CD4-positive, alpha-beta T cell (primary cell): Measurements from ENCODE around the gene ZNF724. TPM values are rescaled to one million over a fixed set of nuclear protein-coding genes. Genes with fewer than 3 reads are reported as not detected.
"Not testable (repeated sequence)": the region's sequence is repeated elsewhere in the genome, so short reads cannot be mapped to it uniquely, and the experiment has no call there.

ENCODE experiments used
- ATAC-seq: fragments of 200-7000 bp; cut with Tn5 transposase; one replicate; pipeline ENCODE4 v1.10.0; 2022; ENCODE audit warnings: mild to moderate bottlenecking; ENCODE audit not compliant: poor library complexity
- CTCF ChIA-PET: fragments of 350-600 bp; sonication (Branson Sonifier 250); formaldehyde crosslinking; loops from one replicate; lab custom pipeline; 2021; ENCODE audit warnings: antibody characterized with exemption, inconsistent platforms; lab: Charles Lee
- POLR2A ChIA-PET: fragments of 350-600 bp; sonication (Branson Sonifier 250); formaldehyde crosslinking; loops from one replicate; lab custom pipeline; 2021; ENCODE audit warnings: antibody characterized with exemption, inconsistent platforms; lab: Charles Lee
- DNase-seq, 14 experiments: peaks; one replicate each; pipeline ENCODE4 v3.0.0-alpha.2; 2013 to 2020; ENCODE audit warnings: mixed read lengths in 2 of 14
- H3K27ac ChIP-seq, 2 donors: one replicate each; pipeline versions ENCODE4 v1.5.1 to v1.7.0; 2013; ENCODE audit warnings: low read length in 2 of 2, low read depth in 1 of 2, mild to moderate bottlenecking in 1 of 2
- H3K27me3 ChIP-seq, 2 experiments: 1 replicate in 1 of 2; 2 replicates in 1 of 2; pipeline versions ENCODE4 v1.6.1 to v1.7.0; 2013; ENCODE audit warnings: low read length in 2 of 2, control low read depth in 1 of 2, mild to moderate bottlenecking in 1 of 2, moderate library complexity in 1 of 2; ENCODE audit not compliant: insufficient read depth in 2 of 2, control insufficient read depth in 1 of 2
- H3K36me3 ChIP-seq: one replicate; pipeline ENCODE4 v1.6.1; 2013; ENCODE audit warnings: low read length, control low read depth; ENCODE audit not compliant: insufficient read depth
- H3K4me1 ChIP-seq: one replicate; pipeline ENCODE4 v1.6.1; 2013; ENCODE audit warnings: low read length, control low read depth; ENCODE audit not compliant: insufficient read depth
- H3K4me3 ChIP-seq: one replicate; pipeline ENCODE4 v1.5.1; 2013; ENCODE audit warnings: mild to moderate bottlenecking, low read length, moderate library complexity
- H3K9me3 ChIP-seq, 2 experiments: 1 replicate in 1 of 2; 2 replicates in 1 of 2; pipeline versions ENCODE4 v1.6.1 to v1.7.0; 2013; ENCODE audit warnings: low read length in 2 of 2, mild to moderate bottlenecking in 2 of 2, control low read depth in 1 of 2, moderate library complexity in 1 of 2; ENCODE audit not compliant: control insufficient read depth in 1 of 2, insufficient read depth in 1 of 2
- H3K27ac Mint-ChIP-seq: one replicate; pipeline ENCODE4 v1.8.0; 2020; ENCODE audit warnings: mixed read lengths
- H3K27me3 Mint-ChIP-seq: one replicate; pipeline ENCODE4 v1.8.0; 2021; ENCODE audit warnings: mixed read lengths
- H3K36me3 Mint-ChIP-seq: one replicate; pipeline ENCODE4 v1.8.0; 2021; ENCODE audit warnings: low read depth, mixed read lengths
- H3K4me1 Mint-ChIP-seq: one replicate; pipeline ENCODE4 v1.8.0; 2021; ENCODE audit warnings: low read depth, mixed read lengths
- H3K4me3 Mint-ChIP-seq: one replicate; pipeline ENCODE4 v1.8.0; 2020; ENCODE audit warnings: mild to moderate bottlenecking, mixed read lengths
- H3K9me3 Mint-ChIP-seq: one replicate; pipeline ENCODE4 v1.8.0; 2020; ENCODE audit warnings: mixed read lengths
- intact Hi-C, 2 experiments: fragments of 100-400 bp; cut with DNase I in 1 of 2; cut with micrococcal nuclease in 1 of 2; formaldehyde crosslinking; loops; one replicate each; pipeline versions ENCODE4 v1.15.1 to v1.9.0; 2023 to 2025; cut with DNase I, micrococcal nuclease
- total RNA-seq, 174 experiments: library from RNA in 2 of 174; stranded (reverse) in 2 of 174; gene quantifications; one replicate each; pipeline ENCODE4 v1.2.3 and lab custom pipeline; 2021 to 2026
- TF ChIP-seq, protein P1 (sequence below): fragments of 200-600 bp; IDR thresholded peaks from one replicate; pipeline ENCODE4 v1.8.0; 2022; ENCODE audit warnings: antibody characterized with exemption, mild to moderate bottlenecking

Gene ZNF724
- total RNA-seq, 2 experiments from 2014 or later: 4.2 to 5.5 TPM

DNA sequence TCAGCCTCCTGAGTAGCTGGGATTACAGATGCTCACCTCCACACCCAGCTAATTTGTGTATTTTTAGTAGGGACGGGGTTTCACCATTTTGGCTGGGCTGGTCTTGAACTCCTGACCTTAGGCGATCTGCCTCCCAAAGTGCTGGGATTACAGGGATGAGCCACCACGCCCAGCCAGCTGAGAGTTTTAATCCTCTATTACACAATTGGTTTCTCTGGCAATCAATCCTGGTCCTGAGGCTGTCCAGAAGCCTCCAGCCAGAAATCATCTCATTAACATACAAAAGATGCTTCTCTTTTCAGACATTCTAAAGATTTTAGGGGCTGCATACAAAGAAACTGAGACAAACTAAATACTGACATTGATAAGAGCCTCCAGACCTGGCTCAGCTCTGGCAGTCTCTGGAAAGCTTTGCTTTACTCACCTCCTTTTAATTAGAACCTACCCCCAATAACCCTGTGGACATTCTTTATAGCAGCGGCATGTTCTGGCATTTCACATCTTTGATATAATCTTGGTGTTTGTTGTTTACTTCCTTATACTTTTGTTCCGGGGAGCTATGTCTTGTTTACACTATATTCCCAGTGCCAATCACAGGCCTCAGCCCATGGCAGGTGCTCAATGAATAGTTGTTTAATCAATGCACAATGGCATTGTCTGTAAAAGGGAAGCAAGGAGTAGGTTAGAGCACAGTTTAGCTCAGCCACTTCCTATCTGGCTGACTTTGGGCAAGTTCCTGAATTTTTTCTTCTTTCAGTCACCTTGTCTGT lies 4.1 kb upstream of the ZNF724 start:
- H3K36me3 Mint-ChIP-seq: peaks cover 32% of the 10 kb centered on the region
- H3K36me3 ChIP-seq: peaks cover 11% of the 10 kb centered on the region
- H3K9me3 Mint-ChIP-seq: no peaks in the 10 kb centered on the region
- TF ChIP-seq, protein P1, sequence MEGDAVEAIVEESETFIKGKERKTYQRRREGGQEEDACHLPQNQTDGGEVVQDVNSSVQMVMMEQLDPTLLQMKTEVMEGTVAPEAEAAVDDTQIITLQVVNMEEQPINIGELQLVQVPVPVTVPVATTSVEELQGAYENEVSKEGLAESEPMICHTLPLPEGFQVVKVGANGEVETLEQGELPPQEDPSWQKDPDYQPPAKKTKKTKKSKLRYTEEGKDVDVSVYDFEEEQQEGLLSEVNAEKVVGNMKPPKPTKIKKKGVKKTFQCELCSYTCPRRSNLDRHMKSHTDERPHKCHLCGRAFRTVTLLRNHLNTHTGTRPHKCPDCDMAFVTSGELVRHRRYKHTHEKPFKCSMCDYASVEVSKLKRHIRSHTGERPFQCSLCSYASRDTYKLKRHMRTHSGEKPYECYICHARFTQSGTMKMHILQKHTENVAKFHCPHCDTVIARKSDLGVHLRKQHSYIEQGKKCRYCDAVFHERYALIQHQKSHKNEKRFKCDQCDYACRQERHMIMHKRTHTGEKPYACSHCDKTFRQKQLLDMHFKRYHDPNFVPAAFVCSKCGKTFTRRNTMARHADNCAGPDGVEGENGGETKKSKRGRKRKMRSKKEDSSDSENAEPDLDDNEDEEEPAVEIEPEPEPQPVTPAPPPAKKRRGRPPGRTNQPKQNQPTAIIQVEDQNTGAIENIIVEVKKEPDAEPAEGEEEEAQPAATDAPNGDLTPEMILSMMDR: no peak
- ChIA-PET CTCF (no interaction called here), POLR2A (interaction anchor here (1.0 to 2.3 kb wide), 2 partner anchors 19 to 141 kb away, joined by 4 to 17 read pairs; partner anchors contain the start of gene ZNF91)
- no peaks in the 10 kb centered on the region for H3K27me3 ChIP-seq
- H3K4me1 ChIP-seq: peaks cover 8% of the 10 kb centered on the region
- peaks cover 0 to 6% of the 10 kb centered on the region in 2 experiments for H3K9me3 ChIP-seq
- H3K27ac ChIP-seq: no peak overlapping the region
- H3K27me3 Mint-ChIP-seq: no peaks in the 10 kb centered on the region
- H3K27ac Mint-ChIP-seq: peak overlapping the region; percentile 46
- H3K4me3 Mint-ChIP-seq: no peak overlapping the region
- intact Hi-C loops: loop anchor here (5.0 to 10.0 kb wide), 2 partner anchors 140 to 508 kb away; partner anchors contain the start of gene ZNF91 (in 1 of the 2)
- H3K4me3 ChIP-seq: no peak overlapping the region
- peaks cover 7% of the 10 kb centered on the region for H3K4me1 Mint-ChIP-seq
- ATAC-seq: no peak
- DNase-seq: no peak

DNA sequence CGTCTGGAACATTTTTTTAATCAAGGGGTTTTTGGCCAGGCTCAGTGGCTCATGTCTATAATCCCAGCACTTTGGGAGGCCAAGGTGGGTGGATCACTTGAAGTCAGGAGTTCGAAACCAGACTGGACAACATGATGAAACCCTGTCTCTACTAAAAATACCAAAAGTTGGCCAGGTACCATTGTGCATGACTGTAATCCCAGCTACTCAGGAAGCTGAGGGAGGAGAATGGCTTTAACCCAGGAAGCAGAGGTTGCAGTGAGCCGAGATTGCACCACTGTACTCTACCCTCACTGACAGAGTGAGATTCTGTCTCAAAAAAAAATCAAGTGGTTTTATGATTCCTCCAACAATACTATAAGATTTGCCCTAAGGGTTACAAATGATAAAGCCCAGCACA lies 3.1 kb upstream of the ZNF724 start:
- H3K4me1 Mint-ChIP-seq, H3K36me3 ChIP-seq, H3K4me3 Mint-ChIP-seq, H3K27me3 Mint-ChIP-seq, H3K9me3 Mint-ChIP-seq, H3K27me3 ChIP-seq, ATAC-seq, H3K4me3 ChIP-seq, H3K9me3 ChIP-seq, H3K27ac Mint-ChIP-seq, DNase-seq, CTCF ChIA-PET, H3K27ac ChIP-seq: not testable (repeated sequence)
- H3K36me3 Mint-ChIP-seq: peaks cover 21% of the 10 kb centered on the region
- intact Hi-C loops: loop anchor here (5.0 to 10.0 kb wide), 2 partner anchors 142 to 509 kb away; partner anchors contain the start of gene ZNF91 (in 1 of the 2)
- POLR2A ChIA-PET: interaction anchor here (1.0 to 2.3 kb wide), 2 partner anchors 21 to 142 kb away, joined by 4 to 17 read pairs; partner anchors contain the start of gene ZNF91
- peaks cover 12% of the 10 kb centered on the region for H3K4me1 ChIP-seq

DNA sequence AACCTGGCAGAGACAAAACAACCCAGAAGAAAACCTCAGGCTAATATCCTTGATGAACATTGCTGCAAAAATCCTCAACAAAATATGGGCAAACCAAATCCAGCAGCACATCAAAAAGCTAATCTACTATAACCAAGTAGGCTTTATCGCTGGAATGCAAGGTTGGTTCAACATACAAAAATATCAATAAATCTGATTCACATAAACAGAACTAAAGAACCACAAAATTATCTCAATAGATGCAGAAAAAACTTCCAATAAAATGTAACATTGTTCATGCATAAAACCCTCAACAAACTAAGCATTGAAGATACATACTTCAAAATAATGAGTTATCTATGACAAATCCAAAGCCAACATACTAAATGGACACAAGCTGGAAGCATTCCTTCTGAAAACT lies 8.8 kb downstream of the ZNF724 start:
- Mint-ChIP-seq H3K4me1 (no peaks in the 10 kb centered on the region), H3K27me3 (no peaks in the 10 kb centered on the region), H3K4me3 (no peak overlapping the region), H3K27ac (no peak overlapping the region), H3K9me3 (peaks cover 13% of the 10 kb centered on the region), H3K36me3 (peaks cover 83% of the 10 kb centered on the region)
- ATAC-seq (no peak), DNase-seq (no peak)
- Histone ChIP-seq H3K27me3 (no peaks in the 10 kb centered on the region), H3K9me3 (peaks cover 51 to 52% of the 10 kb centered on the region in 2 experiments), H3K27ac (no peak overlapping the region), H3K4me1 (no peaks in the 10 kb centered on the region), H3K36me3 (peaks cover 14% of the 10 kb centered on the region), H3K4me3 (no peak overlapping the region)
- ChIA-PET CTCF (no interaction called here), POLR2A (interaction anchor here (1.8 kb wide), 1 partner anchor 9 kb away, joined by 5 read pairs; the partner anchor contains the start of gene ZNF724)
- TF ChIP-seq, protein P1: no peak
- intact Hi-C loops: loop anchor here (5.0 to 10.0 kb wide), 3 partner anchors 443 to 1179 kb away; partner anchors contain the start of genes ZNF726 (in 2 of the 2) and ZNF675 (in 1 of the 2)
